ENCODE data around the gene HOXC4. TPM values are rescaled to one million over a fixed set of nuclear protein-coding genes. Genes with fewer than 3 reads are reported as not detected.
"Not testable (repeated sequence)": the region's sequence is repeated elsewhere in the genome, so short reads cannot be mapped to it uniquely, and the experiment has no call there.

The HOXC4 gene
- total RNA-seq, 2 donors from 2014 or later, result 0.18 TPM; not detected in 1

GRCh38 chr12:54036620-54037359 lies 16.8 kb upstream of the HOXC4 start:
- no peak for ATAC-seq
- intact Hi-C loops (cut with DNase I, micrococcal nuclease), result no loop called here
- DNase-seq, result no peak

DNA sequence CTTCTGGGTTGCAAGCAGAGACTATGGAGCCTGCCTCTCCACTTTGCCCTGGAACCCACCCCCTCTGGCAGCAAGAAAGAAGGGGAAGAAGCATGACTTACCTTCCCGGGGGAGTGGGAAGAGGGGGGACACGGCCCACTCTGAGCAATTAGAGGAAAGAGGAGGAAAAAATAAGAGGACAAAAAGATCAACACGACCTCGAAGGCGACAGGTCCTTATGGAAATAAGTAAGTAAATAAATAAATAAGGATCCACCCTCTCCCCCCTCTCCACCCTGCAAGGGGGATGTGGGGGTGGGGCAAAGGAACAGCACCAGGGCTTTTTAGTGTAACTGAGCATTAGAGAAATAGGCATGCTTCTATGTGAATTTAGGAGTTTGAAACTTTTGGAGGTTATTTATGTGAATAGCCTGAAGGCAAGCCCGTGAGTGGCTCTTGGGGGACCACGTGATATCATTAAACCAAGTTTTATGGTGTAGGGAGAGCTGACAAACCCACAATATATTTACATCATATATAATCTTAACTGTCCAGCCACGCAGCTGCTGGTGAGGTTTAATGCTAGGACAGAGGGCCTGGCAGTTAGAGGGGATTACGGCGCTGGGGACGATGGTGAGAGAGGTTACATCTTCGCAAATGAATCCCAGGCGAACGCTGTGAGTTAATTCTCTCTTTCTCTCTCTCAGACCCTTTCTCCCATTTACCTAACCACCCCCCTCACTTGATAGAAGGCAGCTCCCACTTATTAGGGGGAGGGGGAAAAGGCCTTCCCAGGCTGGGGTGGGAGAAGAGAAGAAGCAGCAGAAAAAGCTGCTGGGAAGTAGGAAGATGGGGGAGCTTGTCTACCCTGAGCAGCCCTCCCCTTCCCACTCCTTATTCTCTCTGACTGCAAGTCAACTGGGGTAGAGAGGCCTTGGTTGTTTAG lies 16.0 kb upstream of the HOXC4 start:
- intact Hi-C loops (cut with DNase I, micrococcal nuclease), result no loop called here
- peak; percentile 32 for ATAC-seq
- DNase-seq, result no peak

- DNase-seq, result no peak
- intact Hi-C loops (cut with DNase I, micrococcal nuclease), result no loop called here
- no peak for ATAC-seq
Observed at GRCh38 chr12:54038284-54038870, 15.3 kb upstream of the HOXC4 start.

GRCh38 chr12:54038871-54039414 lies 14.7 kb upstream of the HOXC4 start:
- no peak for ATAC-seq

DNA sequence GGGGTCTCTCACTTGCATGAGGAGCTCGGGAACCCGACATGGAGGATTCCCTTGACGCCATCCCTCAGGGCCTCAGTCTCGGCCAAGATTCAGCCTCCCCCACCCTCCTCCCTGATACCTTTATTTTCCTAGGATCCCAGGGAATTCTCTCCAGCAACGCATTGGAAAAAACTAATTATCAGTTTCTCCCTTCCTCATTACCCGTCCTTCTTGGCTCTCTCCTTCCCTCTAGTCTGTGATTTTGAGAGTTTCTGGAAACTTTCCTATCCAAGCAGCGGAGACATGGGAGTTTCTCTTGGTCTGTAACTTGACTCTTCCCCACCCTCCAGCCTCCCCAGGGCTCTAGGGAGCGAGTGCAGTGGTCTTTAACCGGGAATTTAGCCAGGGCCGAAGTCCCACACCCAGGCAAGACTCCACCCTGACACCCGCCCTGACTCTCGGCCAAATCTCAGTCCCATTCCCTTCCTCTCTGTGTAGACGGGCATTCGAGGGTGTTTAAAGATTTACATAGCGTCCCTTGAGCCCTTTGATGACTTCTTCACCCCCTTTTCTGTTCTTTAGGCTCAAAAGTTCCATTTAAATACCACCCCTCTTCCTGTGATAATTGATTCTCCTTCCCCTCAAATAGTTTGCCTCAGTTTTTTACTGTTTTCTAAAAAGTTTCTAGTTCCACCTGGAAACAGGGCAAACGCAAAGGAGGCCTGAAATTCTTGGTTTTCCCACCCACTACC lies 14.1 kb upstream of the HOXC4 start:
- ATAC-seq (no peak), DNase-seq (no peak)
- intact Hi-C loops (cut with DNase I, micrococcal nuclease), result no loop called here

More at GRCh38 chr12:54038871-54039414, 14.7 kb upstream of the HOXC4 start:
- intact Hi-C loops (cut with DNase I, micrococcal nuclease), result no loop called here
- DNase-seq, result no peak

- DNase-seq, result no peak
- intact Hi-C loops (cut with DNase I, micrococcal nuclease), result no loop called here
- no peak for ATAC-seq
Observed at GRCh38 chr12:54040148-54040494, 13.5 kb upstream of the HOXC4 start.

GRCh38 chr12:54040648-54041047 lies 13.0 kb upstream of the HOXC4 start:
- DNase-seq, result no peak
- intact Hi-C loops (cut with DNase I, micrococcal nuclease), result no loop called here
- no peak for ATAC-seq

GRCh38 chr12:54041097-54041690 lies 12.4 kb upstream of the HOXC4 start:
- no peak for ATAC-seq
- no peak for DNase-seq
- intact Hi-C loops (cut with DNase I, micrococcal nuclease), result no loop called here

GRCh38 chr12:54042033-54042432 lies 11.6 kb upstream of the HOXC4 start:
- DNase-seq; intact Hi-C loops (cut with DNase I, micrococcal nuclease); ATAC-seq: not testable (repeated sequence)

- intact Hi-C loops (cut with DNase I, micrococcal nuclease), result no loop called here
- DNase-seq (no peak), ATAC-seq (no peak)
Observed at GRCh38 chr12:54042970-54043853, 10.4 kb upstream of the HOXC4 start.

DNA sequence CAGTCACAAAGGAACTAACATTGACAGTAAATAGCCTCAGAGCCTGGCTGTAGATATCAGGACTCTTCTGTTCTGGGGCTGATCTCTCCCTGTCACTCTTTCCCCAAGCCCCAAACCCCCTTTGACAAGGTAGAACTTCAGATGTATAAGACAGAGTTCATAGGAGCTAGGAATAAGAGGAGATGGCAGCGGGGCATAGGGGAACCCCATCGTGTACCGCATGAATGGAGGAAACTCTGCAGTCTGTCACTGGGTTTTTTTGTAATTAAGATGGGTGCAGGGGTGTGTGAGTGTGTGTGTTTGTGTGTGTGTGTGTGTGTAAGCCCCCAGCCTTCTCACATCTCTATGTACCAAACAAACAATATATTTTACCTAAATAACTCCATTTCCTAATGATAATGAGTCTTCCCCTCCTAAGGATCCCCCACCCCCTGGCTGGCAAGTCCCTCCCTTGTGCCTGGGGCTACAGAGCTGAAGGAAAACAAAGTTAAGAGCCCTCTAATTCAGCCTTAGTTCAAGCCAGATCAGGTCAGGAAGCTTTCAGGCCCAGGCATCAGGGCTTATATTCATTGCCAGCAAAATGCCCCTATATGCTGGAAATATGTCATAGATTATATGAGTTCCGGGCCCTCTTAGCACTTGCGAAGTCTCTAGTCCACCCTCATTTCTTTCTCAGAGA lies 9.1 kb upstream of the HOXC4 start:
- DNase-seq, result no peak
- intact Hi-C loops (cut with DNase I, micrococcal nuclease), result no loop called here
- no peak for ATAC-seq

DNA sequence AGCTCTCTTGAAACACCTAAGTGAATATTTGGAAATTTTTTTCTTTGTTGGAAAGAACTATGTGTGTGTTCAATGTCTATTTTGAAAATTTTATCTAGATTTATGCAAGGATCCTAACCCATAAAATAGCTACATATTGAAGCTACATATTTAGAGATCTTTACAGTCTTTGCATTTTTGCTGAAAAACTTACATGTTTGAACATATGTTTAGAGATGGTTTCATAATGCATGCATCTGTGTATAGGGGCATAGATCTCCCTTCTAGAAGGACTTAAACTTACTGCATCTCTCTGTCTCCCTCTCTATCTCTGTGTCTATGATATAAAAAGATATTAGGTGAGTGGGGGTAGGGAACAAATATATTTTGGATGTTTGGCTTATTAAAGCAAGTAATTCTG lies 8.2 kb upstream of the HOXC4 start:
- DNase-seq, result no peak
- no peak for ATAC-seq
- intact Hi-C loops (cut with DNase I, micrococcal nuclease), result no loop called here

DNA sequence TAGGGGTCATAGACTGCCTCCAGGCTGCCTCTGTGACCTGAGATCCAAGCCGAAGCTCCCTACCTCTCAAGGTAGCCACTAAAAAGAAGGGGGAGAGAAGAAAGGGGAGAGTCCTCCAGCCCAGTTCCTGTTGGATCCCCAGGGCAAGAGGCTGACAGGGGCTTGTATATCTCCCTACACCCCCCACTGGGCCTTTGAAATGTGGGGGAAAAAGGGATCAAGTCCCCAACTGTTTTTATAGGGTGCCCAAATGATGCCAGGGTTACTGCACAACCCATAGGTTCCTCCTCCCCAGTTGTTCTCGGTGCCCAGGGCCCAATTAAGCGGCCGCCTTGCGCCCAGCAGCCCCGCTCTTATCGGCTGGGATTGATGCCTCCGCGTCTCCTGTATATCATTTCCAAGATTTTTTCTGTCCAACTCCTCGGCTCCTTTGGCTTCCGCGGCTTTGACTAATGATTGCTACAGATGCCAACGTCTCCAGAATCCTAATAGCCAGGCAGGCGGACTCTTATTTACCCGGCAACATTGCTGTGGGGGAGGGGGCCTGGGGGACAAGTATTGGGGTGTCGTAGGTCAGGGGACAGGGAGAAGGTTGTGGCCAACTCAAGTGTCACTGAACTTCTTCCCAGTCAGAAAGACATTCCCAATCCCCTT lies 7.6 kb upstream of the HOXC4 start:
- intact Hi-C loops (cut with DNase I, micrococcal nuclease), result no loop called here
- ATAC-seq, result no peak
- no peak for DNase-seq

GRCh38 chr12:54046809-54047159 lies 6.9 kb upstream of the HOXC4 start:
- ATAC-seq, result no peak
- intact Hi-C loops (cut with DNase I, micrococcal nuclease), result no loop called here
- no peak for DNase-seq

DNA sequence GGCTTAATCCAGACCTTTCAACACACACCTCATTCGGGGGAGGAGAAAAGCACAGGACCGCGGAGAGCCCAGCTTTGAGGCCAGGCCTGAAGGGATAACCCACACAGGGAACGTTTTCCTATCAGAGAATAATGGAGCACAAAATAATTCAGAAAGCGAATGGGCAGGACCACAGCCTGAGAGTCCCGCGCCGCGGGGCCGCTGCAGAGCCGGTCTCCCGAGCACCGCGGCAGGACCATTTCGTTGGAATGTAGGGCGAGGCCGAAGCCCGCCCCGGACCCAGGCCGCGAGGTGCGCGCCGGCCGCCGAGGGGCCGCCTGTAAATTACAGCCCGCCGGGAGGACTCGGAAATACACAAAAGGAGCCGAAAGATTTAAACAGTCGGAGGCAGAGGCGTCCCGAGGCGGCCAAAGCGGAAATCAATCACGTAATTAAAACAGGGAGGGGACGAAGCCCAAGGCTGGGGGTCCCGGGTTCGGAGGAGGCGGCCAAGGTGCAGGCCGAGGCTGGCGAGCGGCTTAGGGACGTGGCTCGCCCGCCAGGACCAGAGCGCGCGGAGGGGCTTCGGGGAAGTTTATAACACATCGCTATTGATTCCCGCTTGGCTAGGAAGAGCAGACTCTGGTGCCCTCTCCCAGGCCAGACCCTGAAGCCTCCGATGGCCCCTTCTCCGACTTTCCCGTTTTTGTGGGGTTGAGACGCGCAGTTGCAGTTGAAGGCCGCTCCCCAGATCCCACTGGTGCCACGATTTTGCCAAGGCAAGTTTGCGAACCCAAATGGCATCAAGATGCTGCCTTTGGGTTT lies 6.3 kb upstream of the HOXC4 start:
- intact Hi-C loops (cut with DNase I, micrococcal nuclease), result no loop called here
- ATAC-seq (no peak), DNase-seq (no peak)

DNA sequence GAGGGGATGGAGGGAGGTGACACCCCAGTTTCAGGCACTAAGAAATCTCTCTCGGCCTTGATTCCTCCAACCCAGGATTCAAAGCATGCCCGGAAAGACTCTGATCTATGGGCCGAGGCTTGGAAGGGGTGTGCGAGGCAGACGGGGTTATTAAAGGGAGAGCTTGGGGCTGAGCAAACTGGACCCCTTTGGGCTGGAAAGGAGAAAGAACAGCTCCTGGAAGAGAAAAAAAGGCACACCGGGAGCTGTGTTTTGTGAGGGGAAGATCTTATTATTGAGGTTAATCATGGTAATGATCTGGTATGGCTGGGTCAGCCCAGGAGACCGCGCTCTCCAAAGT lies 5.7 kb upstream of the HOXC4 start:
- DNase-seq (no peak), ATAC-seq (no peak)
- intact Hi-C loops (cut with DNase I, micrococcal nuclease), result no loop called here
